Epithelial cell of esophagus (primary cell): ENCODE data around the gene LPP.

Experiments used
- DNase-seq: peaks from one replicate; pipeline ENCODE4 v3.0.0; 2010; ENCODE audit warnings: low read depth
- H3K4me3 ChIP-seq: 2 replicates; pipeline ENCODE4 v1.5.1; 2011; ENCODE audit warnings: mild to moderate bottlenecking, low read length, control low read depth
- CTCF ChIP-seq: IDR thresholded peaks from 2 replicates; pipeline ENCODE4 v1.5.1; 2011; ENCODE audit warnings: low read depth, mild to moderate bottlenecking, low read length, control low read depth, inconsistent platforms; ENCODE audit not compliant: insufficient read depth; ENCODE audit errors: missing control alignments

LPP gene

GRCh38 chr3:188510366-188510765 lies 356.4 kb downstream of the LPP start:
- no peak overlapping the region for H3K4me3 ChIP-seq
- peak; percentile 76 for DNase-seq
- no peak for TF ChIP-seq CTCF

- no peak for TF ChIP-seq CTCF
- DNase-seq = no peak
- no peak overlapping the region for H3K4me3 ChIP-seq
Observed at GRCh38 chr3:188513662-188514328, 359.8 kb downstream of the LPP start.

GRCh38 chr3:188516515-188516914 lies 362.6 kb downstream of the LPP start:
- no peak for DNase-seq

GRCh38 chr3:188518416-188518815 lies 364.5 kb downstream of the LPP start:
- H3K4me3 ChIP-seq = no peak overlapping the region
- no peak for TF ChIP-seq CTCF
- DNase-seq = no peak

More at GRCh38 chr3:188516515-188516914, 362.6 kb downstream of the LPP start:
- H3K4me3 ChIP-seq = no peak overlapping the region
- no peak for TF ChIP-seq CTCF

- DNase-seq = no peak
- no peak overlapping the region for H3K4me3 ChIP-seq
- TF ChIP-seq CTCF = no peak
Observed at GRCh38 chr3:188518835-188519452, 365.0 kb downstream of the LPP start.

GRCh38 chr3:188520466-188520865 lies 366.5 kb downstream of the LPP start:
- no peak overlapping the region for H3K4me3 ChIP-seq
- DNase-seq = no peak
- TF ChIP-seq CTCF = no peak

GRCh38 chr3:188522115-188522514 lies 368.2 kb downstream of the LPP start:
- DNase-seq = no peak
- no peak overlapping the region for H3K4me3 ChIP-seq
- TF ChIP-seq CTCF = no peak
